HUES64 (cell line): ENCODE data around the gene HDC.

Experiments
- H3K27ac ChIP-seq: 2 replicates; pipeline ENCODE4 v1.7.0; 2013; ENCODE audit warnings: low read depth, low read length, inconsistent platforms
- H3K27me3 ChIP-seq: 2 replicates; pipeline ENCODE4 v1.6.1; 2013; ENCODE audit warnings: mild to moderate bottlenecking, low read length; ENCODE audit not compliant: insufficient read depth
- H3K36me3 ChIP-seq: 2 replicates; pipeline ENCODE4 v1.6.1; 2013; ENCODE audit warnings: mild to moderate bottlenecking, low read length; ENCODE audit not compliant: insufficient read depth
- H3K4me1 ChIP-seq: 2 replicates; pipeline ENCODE4 v1.6.1; 2013; ENCODE audit warnings: mild to moderate bottlenecking, low read length, moderate library complexity; ENCODE audit not compliant: insufficient read depth
- H3K4me3 ChIP-seq: 2 replicates; pipeline ENCODE4 v1.5.1; 2013; ENCODE audit warnings: mild to moderate bottlenecking, low read length, moderate library complexity
- H3K9ac ChIP-seq: 2 replicates; pipeline ENCODE4 v1.6.1; 2013; ENCODE audit warnings: mild to moderate bottlenecking, low read depth, low read length
- H3K9me3 ChIP-seq: 2 replicates; pipeline ENCODE4 v1.6.1; 2013; ENCODE audit warnings: low read depth, low read length; ENCODE audit not compliant: insufficient read depth
- WGBS: fragments of 150-250, 120-280 bp; methylation state at CpG from one replicate; pipeline ENCODE4 v1.1.7; 2013; ENCODE audit warnings: missing lambda C conversion rate; 5-methylcytosine and 5-hydroxymethylcytosine counted together

Gene HDC

DNA sequence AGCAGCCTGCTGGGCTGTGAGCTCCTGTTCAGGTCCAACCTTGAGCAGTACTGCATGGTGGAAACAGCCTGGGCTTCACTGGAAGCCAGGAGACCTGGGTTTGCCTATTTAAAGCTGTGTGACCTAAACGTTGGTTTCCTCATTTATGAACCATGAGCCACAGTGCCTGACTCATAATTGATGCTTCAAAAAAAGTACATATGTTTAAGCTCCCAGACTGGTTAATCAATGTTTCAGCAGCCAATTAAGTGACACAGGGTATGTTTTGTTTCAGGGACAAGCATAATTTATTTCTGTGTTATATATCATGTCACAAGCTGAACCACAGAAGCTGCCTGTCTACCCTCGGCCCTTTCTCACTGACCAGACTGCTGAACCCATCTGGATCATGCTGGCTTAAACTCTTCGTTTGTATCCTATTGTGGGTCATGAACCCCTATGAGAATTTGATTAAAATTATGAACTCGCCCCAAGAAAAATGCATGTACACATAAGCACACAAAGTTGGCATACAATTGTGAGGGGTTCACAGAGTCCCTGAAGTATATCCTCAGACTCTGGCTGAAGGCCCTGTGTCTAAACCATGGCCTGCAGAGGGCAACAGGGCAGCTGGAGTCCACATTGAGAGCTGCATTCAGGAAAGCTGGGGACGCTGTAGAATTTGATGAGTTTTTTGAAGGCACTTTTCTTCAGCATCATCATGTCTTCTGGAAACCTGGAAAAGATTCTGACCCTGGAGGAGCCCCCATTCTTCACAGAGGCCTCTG lies 23.7 kb downstream of the HDC start:
- Histone ChIP-seq H3K27ac (no peak overlapping the region), H3K9me3 (no peaks in the 10 kb centered on the region), H3K27me3 (no peaks in the 10 kb centered on the region), H3K36me3 (no peaks in the 10 kb centered on the region), H3K9ac (no peak overlapping the region), H3K4me1 (no peaks in the 10 kb centered on the region), H3K4me3 (no peak overlapping the region)
- 96% methylated on average over 5 of the region's 5 CpGs for WGBS

DNA sequence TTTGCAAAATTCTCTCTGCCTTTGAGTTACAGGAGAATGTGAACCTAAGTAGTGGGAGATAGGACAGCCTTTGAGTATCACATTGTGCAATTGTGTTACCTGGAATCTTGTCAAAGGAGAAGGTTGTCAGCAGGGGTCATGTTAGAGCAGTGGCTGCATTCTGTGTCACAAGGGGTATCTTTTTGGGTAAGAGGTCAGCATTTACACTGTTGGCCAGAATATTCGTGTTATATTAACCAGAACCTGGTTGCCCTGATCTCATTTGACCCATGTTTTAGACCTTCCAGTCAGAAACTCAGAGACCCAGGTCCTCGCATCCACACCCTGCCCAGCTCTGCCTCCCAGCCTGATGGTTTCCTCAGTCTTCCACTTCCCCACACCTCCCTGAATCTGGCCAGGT lies 27.3 kb downstream of the HDC start:
- H3K27me3 ChIP-seq = no peaks in the 10 kb centered on the region
- no peaks in the 10 kb centered on the region for H3K36me3 ChIP-seq
- H3K27ac ChIP-seq = no peak overlapping the region
- no peak overlapping the region for H3K4me3 ChIP-seq
- no peak overlapping the region for H3K9ac ChIP-seq
- no peaks in the 10 kb centered on the region for H3K4me1 ChIP-seq
- WGBS = 89% methylated on average over 2 of the region's 2 CpGs
- H3K9me3 ChIP-seq = no peaks in the 10 kb centered on the region

DNA sequence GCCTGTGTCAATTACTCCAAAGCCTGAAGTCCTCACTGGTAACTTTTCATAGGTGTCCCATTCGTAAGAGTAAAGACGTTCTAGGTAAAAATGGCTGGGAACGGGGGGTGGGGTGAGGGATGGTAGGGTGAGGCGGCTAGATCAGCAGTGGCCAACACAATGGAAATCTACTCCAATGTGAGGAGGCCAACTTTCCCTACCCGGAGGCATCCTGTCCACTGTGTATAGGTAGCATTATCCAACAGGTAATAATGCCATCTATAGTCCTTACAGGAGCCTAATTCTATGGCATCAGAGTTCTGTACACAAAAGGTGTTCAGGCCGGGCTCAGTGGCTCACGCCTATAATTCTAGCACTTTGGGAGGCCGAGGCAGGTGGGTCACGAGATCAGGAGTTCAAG lies 29.1 kb downstream of the HDC start:
- Histone ChIP-seq H3K9me3 (no peaks in the 10 kb centered on the region), H3K4me1 (no peaks in the 10 kb centered on the region), H3K27me3 (no peaks in the 10 kb centered on the region), H3K27ac (no peak overlapping the region), H3K36me3 (no peaks in the 10 kb centered on the region), H3K9ac (no peak overlapping the region), H3K4me3 (no peak overlapping the region)
- WGBS = 96% methylated on average over 9 of the region's 9 CpGs

DNA sequence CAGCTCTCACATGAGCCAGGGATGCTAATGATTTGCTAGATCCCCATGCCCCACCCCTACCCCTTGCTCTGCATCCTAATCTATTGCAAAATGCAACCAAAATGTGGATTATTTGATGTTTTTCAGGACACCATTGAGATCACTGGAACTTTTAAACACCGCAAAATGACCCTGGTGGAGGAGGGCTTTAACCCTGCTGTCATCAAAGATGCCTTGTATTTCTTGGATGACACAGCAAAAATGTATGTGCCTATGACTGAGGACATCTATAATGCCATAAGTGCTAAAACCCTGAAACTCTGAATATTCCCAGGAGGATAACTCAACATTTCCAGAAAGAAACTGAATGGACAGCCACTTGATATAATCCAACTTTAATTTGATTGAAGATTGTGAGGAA lies 29.7 kb downstream of the HDC start:
- no peaks in the 10 kb centered on the region for H3K27me3 ChIP-seq
- H3K9ac ChIP-seq = no peak overlapping the region
- no peak overlapping the region for H3K27ac ChIP-seq
- H3K4me3 ChIP-seq = no peak overlapping the region
- no peaks in the 10 kb centered on the region for H3K4me1 ChIP-seq
- no peaks in the 10 kb centered on the region for H3K36me3 ChIP-seq
- H3K9me3 ChIP-seq = no peaks in the 10 kb centered on the region
- 96% methylated on average over 1 of the region's 1 CpG for WGBS

DNA sequence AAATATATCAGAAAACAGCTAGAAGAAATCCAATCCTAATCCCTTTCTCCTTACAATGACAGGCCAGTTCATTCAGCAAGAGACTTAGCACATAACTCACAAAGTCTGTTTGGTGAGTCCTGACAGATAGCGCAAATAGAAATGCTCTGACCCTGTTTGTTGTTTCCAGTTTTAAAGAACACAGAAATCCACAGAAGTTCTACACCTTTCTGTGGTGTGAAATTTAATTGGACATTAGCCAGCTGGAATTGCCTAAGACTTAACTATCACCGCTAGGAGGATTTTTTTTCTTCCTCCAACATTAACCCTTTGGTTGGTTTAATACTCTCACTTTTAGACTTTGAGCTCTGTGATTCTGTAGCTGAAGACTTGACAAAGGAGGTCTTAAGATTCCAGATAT lies 30.8 kb downstream of the HDC start:
- Histone ChIP-seq H3K9ac (no peak overlapping the region), H3K27me3 (no peaks in the 10 kb centered on the region), H3K36me3 (no peaks in the 10 kb centered on the region), H3K27ac (no peak overlapping the region), H3K9me3 (no peaks in the 10 kb centered on the region), H3K4me3 (no peak overlapping the region), H3K4me1 (no peaks in the 10 kb centered on the region)
- whole genome bisulfite sequencing = 100% methylated on average over 1 of the region's 2 CpGs

DNA sequence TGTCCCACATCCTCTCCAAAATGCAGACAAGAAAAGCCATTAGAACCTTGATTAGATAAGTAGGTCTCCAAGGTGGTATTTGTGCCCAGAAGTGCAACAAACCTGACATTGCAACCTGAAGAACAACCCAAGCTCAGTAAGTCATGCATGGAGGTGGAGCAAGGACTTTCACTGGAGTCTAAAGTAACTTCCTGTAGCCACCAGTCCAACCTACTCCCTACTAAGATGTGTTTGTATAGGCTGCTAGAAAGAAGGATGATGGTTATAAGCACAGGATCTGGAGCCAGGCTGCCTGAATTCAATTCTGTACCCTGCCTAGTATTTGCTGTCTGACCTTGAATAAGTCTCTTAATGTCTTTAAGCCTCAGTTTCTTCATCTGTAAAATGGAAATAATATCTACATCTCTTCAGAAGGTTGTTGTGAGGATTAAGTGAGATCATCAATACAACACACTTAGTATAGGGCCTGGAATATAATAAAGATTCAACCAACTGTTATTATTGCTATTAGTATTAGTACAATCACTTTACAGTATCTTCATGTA lies 32.3 kb downstream of the HDC start:
- Histone ChIP-seq H3K4me3 (no peak overlapping the region), H3K9ac (no peak overlapping the region), H3K9me3 (no peaks in the 10 kb centered on the region), H3K4me1 (no peaks in the 10 kb centered on the region), H3K27ac (no peak overlapping the region), H3K36me3 (no peaks in the 10 kb centered on the region), H3K27me3 (no peaks in the 10 kb centered on the region)

DNA sequence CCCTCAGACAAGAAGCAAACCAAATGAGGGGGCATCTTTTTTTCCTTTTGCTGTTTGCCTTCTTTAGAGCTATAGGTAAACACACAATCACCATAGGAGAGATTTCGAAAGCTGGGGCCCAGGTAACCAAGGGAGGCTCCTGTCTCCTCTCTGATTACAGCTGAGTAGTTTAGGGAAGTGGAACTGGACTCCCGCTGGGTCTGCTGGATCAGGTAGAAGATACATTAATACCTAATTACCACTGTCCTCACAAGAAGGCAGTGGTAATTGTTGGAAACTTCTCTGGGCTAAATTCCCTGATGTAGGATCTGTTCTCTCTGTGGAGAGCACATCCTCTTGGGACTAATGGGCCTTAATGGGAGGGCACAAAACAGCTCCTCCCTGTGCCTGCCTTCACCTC lies 32.7 kb downstream of the HDC start:
- Histone ChIP-seq H3K9me3 (no peaks in the 10 kb centered on the region), H3K27ac (no peak overlapping the region), H3K9ac (no peak overlapping the region), H3K27me3 (no peaks in the 10 kb centered on the region), H3K36me3 (no peaks in the 10 kb centered on the region), H3K4me1 (no peaks in the 10 kb centered on the region), H3K4me3 (no peak overlapping the region)
- no CpG with 5 or more reads among the region's 2 CpGs for WGBS

DNA sequence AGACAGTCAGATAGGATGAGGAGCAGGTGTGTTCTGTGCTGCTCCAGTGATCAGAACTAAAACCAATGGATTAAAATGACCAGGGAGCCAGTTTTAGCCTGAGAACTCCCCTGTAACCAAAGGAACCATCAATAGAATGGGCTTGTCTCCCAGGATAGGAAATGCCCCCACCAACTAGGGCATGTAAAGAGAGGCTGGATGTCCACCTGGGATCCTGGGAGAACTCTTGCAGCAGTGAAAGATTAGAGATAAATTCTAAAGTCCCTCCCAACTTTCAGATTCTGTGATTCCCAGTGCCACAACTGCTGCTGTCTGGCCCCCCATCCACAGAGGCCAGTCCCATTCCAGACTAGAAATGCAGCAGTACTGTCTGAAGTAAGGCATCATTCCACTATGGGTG lies 33.8 kb downstream of the HDC start:
- H3K4me1 ChIP-seq = no peaks in the 10 kb centered on the region

DNA sequence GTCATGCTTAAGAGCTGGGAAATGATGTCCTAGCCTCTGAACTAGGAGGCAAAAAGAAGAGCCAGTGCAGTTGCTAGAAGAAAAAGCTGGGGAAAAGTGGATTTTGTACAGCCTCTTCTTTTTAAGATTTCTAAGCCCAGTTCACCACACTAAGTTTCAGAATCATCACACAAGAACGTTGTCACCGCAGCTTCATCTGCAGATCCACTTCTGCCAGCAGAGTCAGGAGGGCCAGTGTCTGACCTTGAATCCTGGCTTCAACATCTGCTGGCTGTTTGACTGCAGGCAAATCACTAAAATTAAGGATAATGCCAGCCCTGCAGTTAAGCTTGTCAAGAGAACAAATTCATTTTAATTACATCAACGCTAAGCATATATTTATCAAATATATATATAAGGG lies 36.2 kb downstream of the HDC start:
- Histone ChIP-seq H3K27me3 (no peaks in the 10 kb centered on the region), H3K9me3 (no peaks in the 10 kb centered on the region), H3K4me1 (no peaks in the 10 kb centered on the region), H3K4me3 (no peak overlapping the region), H3K27ac (no peak overlapping the region), H3K36me3 (no peaks in the 10 kb centered on the region), H3K9ac (no peak overlapping the region)
- WGBS = 94% methylated on average over 2 of the region's 3 CpGs

More for the DNA sequence above, 33.8 kb downstream of the HDC start:
- no peaks in the 10 kb centered on the region for H3K9me3 ChIP-seq
- no peak overlapping the region for H3K9ac ChIP-seq
- no peak overlapping the region for H3K27ac ChIP-seq
- no peaks in the 10 kb centered on the region for H3K36me3 ChIP-seq
- no peak overlapping the region for H3K4me3 ChIP-seq
- no peaks in the 10 kb centered on the region for H3K27me3 ChIP-seq

DNA sequence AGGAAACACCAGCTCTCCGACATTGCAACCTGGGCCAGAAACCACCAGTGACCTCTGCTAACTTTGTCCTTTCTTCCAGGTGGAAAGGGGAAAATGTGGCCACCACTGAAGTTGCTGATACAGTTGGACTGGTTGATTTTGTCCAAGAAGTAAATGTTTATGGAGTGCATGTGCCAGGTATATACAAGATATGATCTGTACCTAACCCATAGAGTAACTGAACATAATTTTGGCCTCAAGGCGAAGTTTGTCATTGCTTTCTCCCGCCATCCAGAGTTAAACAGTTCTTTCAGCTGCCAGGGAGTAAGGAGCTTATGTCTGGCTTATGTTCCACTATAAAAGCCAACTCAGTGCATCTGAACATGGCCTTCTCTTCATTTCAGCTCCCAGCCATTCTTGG lies 36.7 kb downstream of the HDC start:
- H3K36me3 ChIP-seq = no peaks in the 10 kb centered on the region
- H3K4me1 ChIP-seq = no peaks in the 10 kb centered on the region
- H3K9ac ChIP-seq = no peak overlapping the region
- no peak overlapping the region for H3K27ac ChIP-seq
- no peaks in the 10 kb centered on the region for H3K27me3 ChIP-seq
- 95% methylated on average over 3 of the region's 3 CpGs for WGBS
- no peaks in the 10 kb centered on the region for H3K9me3 ChIP-seq
- H3K4me3 ChIP-seq = no peak overlapping the region

DNA sequence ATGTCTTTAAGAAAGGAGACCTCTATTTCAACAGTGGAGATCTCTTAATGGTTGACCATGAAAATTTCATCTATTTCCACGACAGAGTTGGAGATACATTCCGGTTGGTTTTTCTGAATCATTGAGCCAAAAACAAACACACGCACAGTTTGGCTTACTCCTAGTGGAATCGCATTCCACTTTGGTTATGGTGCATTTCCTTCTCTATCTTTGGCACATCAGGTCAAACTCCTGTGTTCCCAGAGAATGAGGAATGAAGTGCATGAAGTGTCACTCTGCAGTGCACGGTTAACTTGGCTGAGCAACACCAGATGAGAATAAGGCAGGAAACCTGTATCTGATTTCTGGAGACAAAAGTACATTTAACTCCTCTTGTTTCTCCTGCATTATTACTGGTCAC lies 38.5 kb downstream of the HDC start:
- no peak overlapping the region for H3K4me3 ChIP-seq
- no peak overlapping the region for H3K27ac ChIP-seq
- H3K36me3 ChIP-seq = no peaks in the 10 kb centered on the region
- 93% methylated on average over 5 of the region's 5 CpGs for WGBS
- no peaks in the 10 kb centered on the region for H3K27me3 ChIP-seq
- H3K9me3 ChIP-seq = no peaks in the 10 kb centered on the region
- H3K9ac ChIP-seq = no peak overlapping the region
- no peaks in the 10 kb centered on the region for H3K4me1 ChIP-seq

DNA sequence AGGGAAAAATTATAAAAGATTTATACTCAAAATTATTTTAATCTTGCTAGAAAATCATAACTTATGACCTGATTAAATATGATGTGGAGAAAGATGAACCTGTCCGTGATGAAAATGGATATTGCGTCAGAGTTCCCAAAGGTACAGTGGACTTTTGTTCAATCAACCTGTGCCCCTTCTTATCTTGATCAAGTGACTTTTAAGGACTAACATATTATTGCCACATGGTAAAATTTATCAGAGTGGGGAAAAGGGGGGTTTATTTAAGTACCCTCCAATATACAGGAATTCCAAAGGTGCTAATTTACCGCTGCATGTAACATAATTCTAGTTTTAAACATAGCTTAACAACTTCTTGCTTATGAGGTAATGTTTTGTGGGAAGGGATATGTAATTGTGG lies 39.6 kb downstream of the HDC start:
- Histone ChIP-seq H3K27me3 (no peaks in the 10 kb centered on the region), H3K9me3 (no peaks in the 10 kb centered on the region), H3K4me3 (no peak overlapping the region), H3K27ac (no peak overlapping the region), H3K36me3 (no peaks in the 10 kb centered on the region), H3K9ac (no peak overlapping the region), H3K4me1 (no peaks in the 10 kb centered on the region)
- 92% methylated on average over 2 of the region's 3 CpGs for WGBS
